A673 (cell line): ENCODE results near the gene OR7G2.

Experiments
- CTCF ChIP-seq: fragments of 300-800, 200-600 bp; sonication (generic); conservative IDR thresholded peaks from 2 replicates; pipeline ENCODE4 v1.5.1; 2017; ENCODE audit warnings: low read depth, mild to moderate bottlenecking, antibody characterized with exemption, low read length, moderate library complexity, mixed read lengths
- EZH2 ChIP-seq: fragments of 200-600 bp; sonication (generic); IDR thresholded peaks from 2 replicates; pipeline ENCODE4 v1.6.1; 2017; ENCODE audit warnings: borderline replicate concordance, low read depth, mild to moderate bottlenecking, mixed read lengths, antibody characterized with exemption, low read length; ENCODE audit not compliant: poor library complexity, severe bottlenecking

GRCh38 chr19:9078651-9079050, 28.6 kb downstream of the OR7G2 start:
- TF ChIP-seq EZH2 (no peak), CTCF (no peak)
